Limb (tissue), 2 donors: Measurements from ENCODE around the gene TCTN1.
"Not testable (repeated sequence)": the region's sequence is repeated elsewhere in the genome, so short reads cannot be mapped to it uniquely, and the experiment has no call there.

ENCODE experiments used
- DNase-seq, 2 donors: peaks; one replicate each; pipeline ENCODE4 v3.0.0-alpha.2; 2016; ENCODE audit errors: extremely low spot score in 2 of 2

Gene TCTN1

DNA sequence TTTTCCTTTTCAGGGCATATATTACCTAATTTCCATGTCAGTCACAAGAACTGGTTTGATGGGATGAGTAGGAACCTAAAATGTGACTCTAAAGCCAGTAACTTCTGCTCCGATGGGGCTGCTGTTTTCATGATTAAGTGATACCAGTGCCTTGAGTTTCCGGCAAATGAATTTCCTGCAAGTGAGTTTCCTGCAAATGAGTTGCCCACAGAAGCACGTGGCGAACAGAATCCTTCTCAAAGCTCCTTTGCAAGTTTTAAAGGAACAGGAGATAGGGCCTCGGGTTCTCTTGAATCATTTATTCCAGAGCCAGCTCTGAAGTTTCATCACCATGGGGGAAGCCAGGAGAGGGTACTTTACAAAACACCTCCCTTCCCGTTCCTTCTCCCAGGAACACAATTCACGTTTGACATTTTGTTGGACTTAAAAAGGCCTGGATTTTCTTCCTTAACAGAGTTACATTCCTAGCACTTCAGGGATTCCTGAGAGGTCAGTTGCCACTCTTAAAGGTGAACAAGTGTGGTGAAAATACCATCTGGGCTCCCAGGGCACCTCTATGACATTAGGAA, 28.6 kb upstream of the TCTN1 start:
- no peak for DNase-seq

DNA sequence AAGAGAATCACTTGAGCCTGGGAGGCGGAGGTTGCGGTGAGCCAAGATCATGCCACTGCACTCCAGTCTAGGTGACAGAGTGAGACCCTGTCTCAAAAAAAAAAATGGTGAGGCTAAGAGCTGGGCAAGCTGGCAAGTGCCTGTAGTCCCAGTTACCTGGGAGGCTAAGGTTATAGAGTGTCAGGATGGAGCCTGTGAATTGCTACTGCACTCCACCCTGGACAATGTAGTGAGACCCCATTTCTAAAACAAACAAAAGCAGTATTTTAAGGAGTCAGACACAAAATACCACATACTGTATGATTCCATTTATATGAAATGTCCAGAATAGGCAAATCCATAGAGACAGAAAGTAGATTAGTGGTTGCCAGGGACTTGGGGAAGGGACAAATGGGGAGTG, 26.8 kb upstream of the TCTN1 start:
- not testable (repeated sequence) for DNase-seq

DNA sequence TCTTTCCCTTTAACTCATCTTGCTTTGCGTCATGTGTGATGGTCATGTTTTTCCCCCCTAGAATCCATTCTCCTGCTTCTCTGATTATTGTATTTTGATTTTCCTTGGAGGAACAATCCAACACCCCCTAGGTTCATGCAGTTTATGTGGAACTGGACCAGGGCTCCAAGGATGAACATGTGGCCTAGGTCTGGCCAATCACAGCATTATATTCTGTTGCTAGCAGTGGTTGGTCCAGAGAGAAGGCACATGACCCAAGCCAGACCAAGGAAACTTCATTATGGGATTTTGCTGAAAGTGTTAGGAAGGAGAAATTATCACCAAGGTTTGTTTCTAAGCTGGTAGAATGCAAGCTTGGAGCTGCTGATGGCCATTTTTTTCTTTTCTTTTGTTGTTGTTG, 23.9 kb upstream of the TCTN1 start:
- no peak for DNase-seq

DNA sequence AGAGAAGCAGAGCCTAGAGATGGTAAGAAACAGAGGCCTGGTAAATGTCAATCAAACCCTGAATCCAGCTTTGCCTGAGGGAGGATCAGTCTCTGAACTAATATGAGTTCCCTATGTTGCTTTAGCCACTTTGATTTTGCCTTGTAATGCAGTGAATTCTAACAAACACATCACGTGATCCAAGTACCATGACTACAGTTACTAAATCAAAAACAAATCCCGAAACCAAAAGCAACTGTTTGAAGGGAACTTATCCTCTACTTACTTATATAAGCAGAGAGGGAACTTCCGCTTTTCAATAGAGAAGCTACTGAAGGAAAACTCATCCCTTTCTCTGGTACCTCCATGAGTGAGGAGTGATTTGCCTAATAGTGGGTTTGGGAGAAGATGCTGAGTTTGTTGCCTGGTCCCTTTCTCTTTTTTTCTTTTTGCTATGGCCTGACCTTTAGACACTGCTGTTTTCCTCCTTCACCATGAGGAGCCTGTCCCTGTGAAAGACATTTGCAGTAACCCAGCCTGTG, 23.1 kb upstream of the TCTN1 start:
- peak in 1 of 2 donors; percentile 36 for DNase-seq

DNA sequence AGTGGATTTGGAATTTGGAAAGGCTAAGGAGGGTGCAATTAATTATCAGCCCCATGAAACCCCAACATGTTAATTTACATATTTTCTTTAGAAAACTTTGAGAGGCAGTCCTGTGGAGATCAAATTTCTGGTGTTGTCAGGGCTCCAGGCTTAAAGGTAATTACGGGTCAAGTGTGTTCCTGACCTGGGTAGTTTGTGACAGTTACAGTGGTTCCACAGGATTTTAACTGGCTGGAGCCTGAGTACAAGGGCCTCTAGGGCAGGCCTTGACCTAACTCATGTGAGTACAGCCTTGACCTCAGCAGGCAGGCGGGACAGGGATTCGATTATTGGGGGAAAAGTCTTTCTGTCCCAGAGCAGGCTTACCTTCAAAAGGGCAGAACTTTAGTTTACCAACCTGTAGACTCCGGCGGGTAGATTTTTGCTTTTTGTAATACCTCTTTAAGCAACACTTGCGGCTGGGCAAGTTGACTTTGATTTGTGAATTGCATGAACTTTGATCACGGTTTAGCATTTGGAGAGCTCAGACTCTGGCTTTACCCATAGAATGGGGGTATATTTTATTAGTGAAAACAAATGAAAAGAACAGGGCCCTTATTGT, 22.4 kb upstream of the TCTN1 start:
- DNase-seq, result no peak

DNA sequence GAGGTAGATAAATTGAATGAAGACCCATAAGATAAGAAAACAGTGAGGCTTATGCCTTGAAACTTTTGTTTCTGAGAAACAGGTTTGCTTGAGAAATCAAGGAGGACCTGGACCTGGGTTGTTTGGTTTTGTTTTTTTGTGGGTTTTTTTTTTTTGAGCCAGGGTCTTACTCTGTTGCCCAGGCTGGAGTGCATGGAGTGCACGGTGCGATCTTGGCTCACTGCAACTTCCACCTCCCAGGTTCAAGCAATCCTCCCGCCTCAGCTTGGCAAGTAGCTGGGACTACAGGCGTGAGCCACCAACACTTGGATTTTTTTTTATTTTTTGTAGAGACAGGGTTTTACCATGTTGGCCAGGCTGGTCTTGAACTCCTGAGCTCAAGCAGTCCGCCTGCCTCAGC, 21.9 kb upstream of the TCTN1 start:
- DNase-seq, result no peak

DNA sequence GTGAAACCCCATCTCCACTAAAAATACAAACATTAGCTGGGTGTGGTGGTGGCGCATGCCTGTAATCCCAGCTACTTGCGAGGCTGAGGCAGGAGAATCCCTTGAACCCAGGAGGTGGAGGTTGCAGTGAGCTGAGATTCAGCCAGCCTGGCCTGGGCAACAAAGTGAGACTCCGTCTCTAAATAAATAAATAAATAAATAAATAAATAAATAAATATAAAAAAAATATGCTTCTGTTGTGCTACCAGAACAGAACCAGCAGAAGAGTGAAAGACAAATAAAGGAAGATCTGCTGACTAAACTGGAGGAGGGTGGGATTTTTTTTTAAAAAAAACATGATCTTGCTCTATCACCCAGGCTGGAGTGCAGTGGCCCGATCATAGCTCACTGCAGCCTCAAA, 21.0 kb upstream of the TCTN1 start:
- DNase-seq, result not testable (repeated sequence)

DNA sequence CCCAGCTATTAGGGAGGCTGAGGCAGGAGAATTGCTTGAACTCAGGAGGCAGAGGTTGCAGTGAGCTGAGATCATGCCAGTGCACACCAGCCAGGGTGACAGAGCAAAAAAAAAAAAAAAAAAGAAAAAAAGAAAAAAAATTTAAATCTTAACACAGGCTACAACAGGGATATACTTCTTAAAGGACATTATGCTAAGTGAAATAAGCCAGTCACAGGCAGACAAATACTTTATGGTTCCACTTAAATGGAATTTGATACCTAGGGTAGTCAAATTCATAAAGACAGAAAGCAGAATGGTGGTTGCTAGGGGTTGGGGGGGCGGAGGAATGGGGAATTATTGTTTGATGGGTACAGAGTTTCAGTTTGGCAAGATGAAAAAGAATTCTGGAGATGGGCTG, 16.0 kb upstream of the TCTN1 start:
- DNase-seq, result no peak

DNA sequence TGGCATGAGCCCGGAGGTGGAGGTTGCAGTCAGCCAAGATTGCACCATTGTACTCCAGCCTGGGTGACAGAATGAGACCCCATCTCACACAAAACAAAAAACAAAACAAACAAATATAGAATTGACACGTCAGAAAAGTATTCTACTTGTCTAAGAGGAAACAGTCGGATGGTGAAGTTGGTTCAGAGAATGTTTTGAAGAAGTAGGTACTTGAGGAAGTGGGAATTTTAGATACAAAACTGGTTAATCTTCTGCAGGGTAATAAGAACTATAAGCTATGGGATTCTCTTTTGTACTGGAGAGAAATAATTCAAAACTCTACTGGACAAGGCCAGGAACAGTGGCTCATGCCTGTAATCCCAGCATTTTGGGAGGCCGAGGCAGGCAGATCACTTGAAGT, 14.6 kb upstream of the TCTN1 start:
- no peak for DNase-seq

DNA sequence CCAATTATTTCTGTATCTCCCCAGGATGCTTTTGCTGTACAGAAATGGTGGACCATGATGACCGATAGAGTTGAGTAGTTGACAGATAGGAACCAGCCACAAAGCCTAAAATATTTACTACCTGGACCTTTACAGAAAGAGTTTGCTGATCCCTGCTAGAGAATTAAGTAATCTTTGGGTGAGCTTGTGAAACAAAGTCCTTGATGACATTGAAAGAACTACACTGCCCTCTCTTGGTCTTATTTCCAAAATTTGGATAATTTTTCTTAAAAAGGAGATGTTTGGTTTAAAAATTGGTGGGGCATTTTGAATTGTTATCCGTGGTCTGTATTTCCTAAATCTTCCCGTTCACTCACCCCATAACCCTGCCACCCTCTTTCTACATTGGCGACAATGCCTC, 13.7 kb upstream of the TCTN1 start:
- DNase-seq, result peak in 1 of 2 donors; percentile 54

DNA sequence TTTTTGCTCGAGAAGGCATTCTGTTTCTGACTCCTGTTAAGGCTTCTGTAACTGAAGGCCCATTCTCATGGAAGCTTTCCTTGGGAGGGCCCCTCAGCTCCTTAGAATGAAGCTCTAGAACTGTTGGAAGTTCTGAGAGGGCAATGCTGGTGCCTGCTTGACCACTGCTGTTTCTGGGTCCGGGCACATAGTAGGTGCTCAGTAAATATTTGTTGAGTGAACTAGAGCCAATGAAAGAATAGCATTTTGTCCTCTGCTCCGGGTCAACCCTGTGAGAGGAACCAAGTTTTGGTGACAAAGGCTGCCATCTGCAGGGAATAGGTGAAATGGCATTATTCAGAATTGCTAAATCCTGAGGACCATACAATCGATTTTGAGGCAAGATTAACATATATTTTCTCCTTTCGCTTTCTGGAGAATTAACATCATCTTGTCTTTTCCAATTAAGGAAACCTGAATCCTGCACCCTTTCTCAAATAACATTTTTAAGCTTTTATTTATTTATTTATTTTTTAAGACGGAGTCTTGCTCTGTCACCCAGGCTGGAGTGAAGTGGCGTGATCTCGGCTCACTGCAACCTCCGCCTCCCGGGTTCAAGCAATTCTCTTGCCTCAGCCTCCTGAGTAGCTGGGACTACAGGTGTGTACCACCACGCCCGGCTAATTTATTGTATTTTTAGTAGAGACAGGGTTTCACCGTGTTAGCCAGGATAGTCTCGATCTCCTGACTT, 11.7 kb upstream of the TCTN1 start:
- DNase-seq, result peak; percentile 32 to 40

DNA sequence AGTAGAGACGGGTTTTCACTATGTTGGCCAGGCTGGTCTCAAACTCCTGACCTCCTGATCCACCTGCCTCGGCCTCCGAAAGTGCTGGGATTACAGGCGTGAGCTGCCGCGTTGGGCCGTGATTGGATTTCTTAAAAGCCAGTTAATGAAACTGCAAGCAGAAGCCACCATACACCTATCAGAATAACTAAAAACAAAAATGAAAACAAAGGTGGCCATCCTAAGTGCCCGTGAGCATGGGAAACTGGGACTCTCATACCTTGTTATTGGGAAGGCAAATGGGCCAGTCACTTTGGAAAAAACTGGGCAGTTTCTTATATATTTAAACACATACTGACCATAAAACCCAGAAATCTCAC, 7.7 kb upstream of the TCTN1 start:
- no peak for DNase-seq

DNA sequence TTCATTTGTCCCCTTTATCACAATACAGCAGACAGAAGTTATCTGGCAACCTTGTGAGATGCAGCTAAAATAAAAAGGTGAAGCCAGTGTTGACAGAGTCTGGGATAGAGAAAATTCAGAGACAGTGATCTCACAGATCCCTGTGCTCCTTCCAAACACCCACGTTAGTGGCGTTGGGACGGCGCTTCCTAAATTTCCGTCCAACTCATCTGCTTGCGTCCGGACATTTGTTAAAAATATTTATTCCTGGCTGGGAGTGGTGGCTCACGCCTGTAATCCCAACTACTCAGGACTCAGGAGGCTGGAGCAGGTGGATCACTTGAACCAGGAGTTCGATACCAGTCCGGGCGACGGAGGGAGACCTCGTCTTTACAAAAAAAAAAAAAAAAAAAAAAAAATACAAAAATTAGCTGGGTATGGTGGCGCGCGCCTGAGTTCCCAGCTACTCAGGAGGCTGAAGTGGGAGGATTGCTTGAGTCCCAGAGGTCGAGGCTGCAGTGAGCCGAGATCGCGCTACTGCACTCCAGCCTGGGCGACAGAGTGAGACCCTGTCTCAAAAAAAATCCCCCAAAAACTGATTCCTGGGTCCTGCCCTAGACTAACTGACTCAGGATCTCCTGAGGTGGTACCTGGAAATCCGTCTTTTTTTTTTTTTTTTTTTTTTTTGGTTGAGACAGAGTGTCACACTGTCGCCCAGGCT, 708 bp upstream of the TCTN1 start:
- DNase-seq, result no peak

DNA sequence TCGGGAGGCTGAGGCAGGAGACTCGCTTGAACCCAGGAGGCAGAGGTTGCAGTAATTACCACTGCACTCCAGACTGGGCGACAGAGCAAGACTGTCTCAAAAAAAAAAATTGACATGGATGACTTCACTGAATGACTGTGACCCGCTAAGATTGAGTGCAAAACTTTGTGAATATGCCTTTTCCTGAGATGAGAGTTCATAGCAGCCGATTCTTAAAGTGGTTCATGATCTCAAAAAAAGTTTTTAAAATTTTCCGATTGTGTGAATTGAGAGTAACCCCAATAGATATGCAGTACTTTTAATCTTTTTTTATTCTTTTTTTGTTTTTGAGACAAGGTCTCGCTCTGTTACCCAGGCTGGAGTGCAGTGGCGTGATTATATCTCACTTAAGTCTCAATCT, 1.2 kb downstream of the TCTN1 start:
- DNase-seq, result no peak

DNA sequence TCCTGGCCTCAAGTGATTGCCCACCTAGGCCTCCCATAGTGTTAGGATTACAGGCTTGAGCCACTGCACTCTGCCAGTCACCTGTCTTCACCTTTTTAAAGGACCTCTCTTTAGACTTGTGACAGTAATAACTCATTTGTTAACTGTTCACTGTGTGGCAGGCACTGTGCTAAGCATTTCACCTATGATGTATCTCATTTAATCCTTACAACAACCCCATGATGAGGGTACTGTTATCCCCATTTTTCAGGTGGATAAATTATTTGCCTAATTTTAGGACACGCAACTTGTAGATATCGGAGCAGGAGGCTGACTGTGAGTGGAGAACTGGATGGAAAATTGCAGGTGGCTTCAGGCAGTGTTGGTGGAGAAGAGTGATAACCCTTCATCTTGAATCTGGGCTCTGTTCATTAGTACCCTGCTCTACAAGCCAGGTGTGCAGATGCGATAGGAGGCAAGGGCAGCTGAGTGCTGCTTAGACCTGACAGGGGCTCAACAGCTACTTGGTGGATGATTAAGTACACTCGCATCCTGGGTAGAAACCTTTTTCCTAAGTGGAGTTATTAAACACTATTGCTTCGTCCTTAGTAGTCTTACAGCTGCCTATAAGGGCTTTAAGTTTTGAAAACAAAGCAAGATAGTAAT, 2.7 kb downstream of the TCTN1 start:
- DNase-seq, result no peak

DNA sequence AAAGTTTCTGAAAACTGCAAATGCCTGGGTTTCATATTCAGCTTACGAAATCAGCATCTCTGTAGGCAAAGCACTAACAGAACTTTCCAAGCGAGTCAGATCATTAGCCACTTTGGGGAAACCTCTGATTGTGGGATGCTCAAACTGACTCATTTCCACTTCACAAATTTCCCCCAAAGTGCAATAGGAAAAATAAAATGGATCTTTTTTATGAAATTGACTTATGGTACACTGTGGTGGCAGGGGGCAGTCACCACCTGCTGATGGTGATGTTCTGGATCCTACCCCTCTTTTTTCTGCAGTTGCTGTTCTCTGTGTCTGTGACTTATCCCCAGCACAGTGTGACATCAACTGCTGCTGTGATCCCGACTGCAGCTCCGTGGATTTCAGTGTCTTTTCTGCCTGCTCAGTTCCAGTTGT, 5.6 kb downstream of the TCTN1 start:
- no peak for DNase-seq

DNA sequence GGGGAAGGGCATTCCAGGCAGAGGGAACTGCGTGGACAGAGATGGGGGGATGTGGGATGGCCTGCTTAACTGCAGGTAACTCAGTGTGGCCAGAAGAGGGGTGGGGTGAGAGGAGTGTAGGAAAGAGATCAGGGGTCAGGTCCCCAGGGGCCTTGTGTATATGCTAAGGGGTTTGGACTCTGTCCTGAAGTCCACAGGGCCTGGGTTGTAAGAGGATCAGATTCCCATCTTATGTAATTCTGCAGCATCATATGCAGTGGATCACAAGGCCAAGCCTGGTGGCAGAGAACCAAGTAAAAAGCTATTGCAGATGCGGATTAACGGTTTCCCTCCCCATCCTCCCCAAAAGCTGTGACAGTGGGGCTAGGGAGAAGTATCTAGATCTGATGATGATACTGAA, 8.7 kb downstream of the TCTN1 start:
- no peak for DNase-seq

DNA sequence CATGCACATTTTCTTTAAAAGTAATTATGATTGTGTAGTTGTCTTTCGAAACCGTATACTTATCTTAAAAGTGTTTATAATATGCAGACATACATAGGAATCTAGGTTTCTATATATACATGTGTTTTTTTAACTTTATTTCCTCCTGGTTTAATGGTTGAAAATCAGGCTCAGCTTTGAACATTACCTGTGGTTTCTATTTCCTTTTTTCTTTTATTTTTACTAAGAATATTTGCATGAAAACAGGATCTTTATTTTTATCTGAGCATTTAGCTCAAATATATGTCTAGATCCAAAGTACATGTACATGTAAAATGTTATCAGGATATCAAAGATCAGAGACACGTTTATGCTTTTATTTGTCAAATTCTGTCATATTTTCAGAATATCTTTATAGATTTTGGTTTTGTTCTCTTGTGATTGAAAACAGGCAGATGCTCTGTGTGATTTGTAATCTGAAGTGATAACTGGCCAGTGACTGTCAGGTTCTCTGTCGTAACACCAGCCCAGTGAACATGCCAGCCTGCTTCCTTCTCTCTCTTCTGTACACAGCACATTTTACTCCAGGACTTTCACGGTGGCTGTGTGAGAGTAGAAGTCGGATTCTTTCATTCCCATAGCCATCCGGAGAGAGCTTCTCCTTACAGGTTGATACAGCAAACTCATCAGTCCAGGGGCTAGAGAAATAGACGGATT, 13.7 kb downstream of the TCTN1 start:
- DNase-seq, result no peak

DNA sequence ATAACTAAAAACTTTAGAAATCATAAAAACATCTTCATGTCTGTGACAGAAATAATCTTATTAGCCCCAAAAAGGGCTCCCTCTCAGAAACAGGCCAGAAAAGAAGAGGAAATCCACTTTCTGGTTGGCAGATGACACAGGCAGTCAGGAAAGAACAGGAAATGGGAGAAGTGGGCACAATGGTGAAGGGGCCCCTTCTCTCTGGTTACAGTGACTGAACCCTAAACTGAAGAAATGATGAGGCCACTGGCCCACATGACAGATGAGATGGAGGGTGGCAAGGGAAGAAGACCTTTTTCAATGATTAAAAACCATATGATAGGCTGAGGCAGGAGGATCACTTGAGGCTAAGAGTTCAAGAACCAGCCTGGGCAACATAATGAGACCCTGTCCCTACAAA, 21.1 kb downstream of the TCTN1 start:
- DNase-seq, result no peak

DNA sequence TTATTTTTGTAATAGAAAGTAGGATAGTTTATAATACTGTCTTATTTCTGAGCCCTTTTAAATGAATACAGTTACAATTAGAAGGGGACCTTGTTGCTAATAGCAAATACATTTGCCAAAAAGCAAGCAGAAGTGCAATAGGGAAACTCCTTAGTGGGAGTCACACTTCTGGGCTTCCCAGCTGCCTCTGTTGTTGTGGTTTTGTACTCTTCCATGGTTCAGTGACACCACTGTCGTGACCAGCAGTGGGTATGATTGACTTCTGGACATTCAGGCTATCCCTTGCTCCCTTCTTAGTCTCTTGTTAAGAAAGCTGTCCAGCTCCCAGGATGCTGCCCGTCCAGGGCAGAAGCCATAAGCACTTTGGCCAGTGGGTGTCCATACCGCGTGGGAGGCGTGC, 22.6 kb downstream of the TCTN1 start:
- DNase-seq, result no peak

DNA sequence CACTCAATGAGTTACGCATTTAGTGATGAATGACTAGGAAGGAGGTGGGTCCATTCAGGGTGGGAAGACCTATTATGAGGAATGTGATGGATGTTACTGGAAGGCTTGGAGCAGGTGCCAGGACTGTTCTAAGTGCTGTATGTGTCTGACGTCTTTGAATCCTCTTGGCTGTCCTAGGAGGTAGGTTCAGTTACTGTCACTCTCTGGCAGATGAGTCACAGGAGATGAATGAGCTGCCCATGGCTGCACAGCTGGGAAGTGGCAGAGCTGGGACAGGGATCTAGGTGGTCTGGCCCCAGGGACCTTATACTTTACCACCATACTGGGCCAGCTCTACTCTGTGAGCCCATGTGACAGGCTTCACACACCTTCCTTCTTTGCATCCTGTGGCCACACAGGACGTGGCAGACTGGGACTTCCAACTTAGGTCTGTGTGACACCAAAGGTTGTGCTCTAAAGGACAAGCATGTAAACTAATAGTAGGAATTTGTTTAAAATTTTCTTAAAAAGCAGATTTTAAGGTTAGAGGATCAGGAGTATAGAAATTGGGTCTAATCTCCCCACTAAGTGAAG, 24.0 kb downstream of the TCTN1 start:
- DNase-seq, result no peak
